ENCODE data around the gene MDM2. TPM values are rescaled to one million over a fixed set of nuclear protein-coding genes. Genes with fewer than 3 reads are reported as not detected.

MDM2 gene
- total RNA-seq, 2 donors from 2014 or later = 54.1 to 93.4 TPM

GRCh38 chr12:68894276-68894855, 86.4 kb downstream of the MDM2 start:
- H3K36me3 ChIP-seq (replicated peaks in 1 of 2; ENCODE audit: insufficient read depth in 1 of 2, low read depth in 2 of 2) = no peaks in the 10 kb centered on the region
- ATAC-seq (no peak), DNase-seq (no peak)
- no peaks in the 10 kb centered on the region for H3K27me3 ChIP-seq
- peaks cover 19% of the 10 kb centered on the region for H3K4me1 ChIP-seq
- H3K9me3 ChIP-seq = no peaks in the 10 kb centered on the region
- TF ChIP-seq POLR2A (IDR thresholded peaks at IDR 0.05) = no peak
- TF ChIP-seq CTCF (IDR thresholded peaks at IDR 0.05) = no peak
- 89 to 90% methylated on average over 7 of the region's 7 CpGs for whole genome bisulfite sequencing, 2 donors
- intact Hi-C loops (cut with DNase I) = no loop called here
- no peak overlapping the region for H3K27ac ChIP-seq
- no peak overlapping the region for H3K4me3 ChIP-seq

- H3K4me3 ChIP-seq = no peak overlapping the region
- WGBS, 2 donors = 60 to 77% methylated on average over 4 of the region's 4 CpGs
- TF ChIP-seq CTCF (IDR thresholded peaks at IDR 0.05) = no peak
- TF ChIP-seq POLR2A (IDR thresholded peaks at IDR 0.05) = no peak
Observed at GRCh38 chr12:68896881-68897540, 89.0 kb downstream of the MDM2 start.

GRCh38 chr12:68899251-68899771, 91.3 kb downstream of the MDM2 start:
- Histone ChIP-seq H3K27me3 (no peaks in the 10 kb centered on the region), H3K4me3 (no peak overlapping the region), H3K36me3 (replicated peaks in 1 of 2; ENCODE audit: insufficient read depth in 1 of 2, low read depth in 2 of 2) (no peaks in the 10 kb centered on the region), H3K4me1 (peaks cover 46% of the 10 kb centered on the region), H3K9me3 (no peaks in the 10 kb centered on the region), H3K27ac (peak overlapping the region in 3 of 4 donors; percentile 11 to 59 (median 15))
- intact Hi-C loops (cut with DNase I) = no loop called here
- DNase-seq (peak; percentile 86 to 91 (median 90)), ATAC-seq (peak; percentile 93)
- 11 to 14% methylated on average over 4 of the region's 4 CpGs for WGBS, 2 donors
- TF ChIP-seq CTCF (IDR thresholded peaks at IDR 0.05) = peak; percentile 51 to 96 (median 81)
- no peak for TF ChIP-seq POLR2A (IDR thresholded peaks at IDR 0.05)

More at GRCh38 chr12:68896881-68897540, 89.0 kb downstream of the MDM2 start:
- intact Hi-C loops (cut with DNase I) = no loop called here
- ATAC-seq = no peak
- H3K9me3 ChIP-seq = no peaks in the 10 kb centered on the region
- H3K27me3 ChIP-seq = no peaks in the 10 kb centered on the region
- no peak for DNase-seq
- H3K36me3 ChIP-seq (replicated peaks in 1 of 2; ENCODE audit: insufficient read depth in 1 of 2, low read depth in 2 of 2) = no peaks in the 10 kb centered on the region
- peaks cover 24% of the 10 kb centered on the region for H3K4me1 ChIP-seq
- peak overlapping the region in 1 of 4 donors; percentile 9 for H3K27ac ChIP-seq

GRCh38 chr12:68900241-68900640, 92.3 kb downstream of the MDM2 start:
- no peaks in the 10 kb centered on the region for H3K9me3 ChIP-seq
- no peaks in the 10 kb centered on the region for H3K27me3 ChIP-seq
- ATAC-seq = no peak
- H3K4me3 ChIP-seq = no peak overlapping the region
- H3K27ac ChIP-seq = no peak overlapping the region
- DNase-seq = no peak
- no peaks in the 10 kb centered on the region for H3K36me3 ChIP-seq (replicated peaks in 1 of 2; ENCODE audit: insufficient read depth in 1 of 2, low read depth in 2 of 2)
- intact Hi-C loops (cut with DNase I) = no loop called here
- 43 to 60% methylated on average over 2 of the region's 2 CpGs for WGBS, 2 donors
- peaks cover 46% of the 10 kb centered on the region for H3K4me1 ChIP-seq
- TF ChIP-seq CTCF (IDR thresholded peaks at IDR 0.05) (no peak), POLR2A (IDR thresholded peaks at IDR 0.05) (no peak)

Other genes starting within 250 kb of the MDM2 start
- 10 to 100 TPM; 47.5 to 74.5 TPM for gene RAP1B, start 197.3 kb upstream of the MDM2 start, total RNA-seq
- 10 to 100 TPM; 29.6 to 34.9 TPM for gene NUP107, start 121.2 kb upstream of the MDM2 start, total RNA-seq
- 1 to 10 TPM; 2.1 to 2.6 TPM for gene SLC35E3, start 62.0 kb upstream of the MDM2 start, total RNA-seq
- 10 to 100 TPM; 34.6 to 35.0 TPM for gene CPM, start 125.0 kb downstream of the MDM2 start, total RNA-seq